ENCODE data around the gene MACROD2.

Gene MACROD2

GRCh38 chr20:14866841-14867514 is 871.7 kb downstream of the MACROD2 start:
- no peak for DNase-seq (ENCODE audit: low spot score)

DNA sequence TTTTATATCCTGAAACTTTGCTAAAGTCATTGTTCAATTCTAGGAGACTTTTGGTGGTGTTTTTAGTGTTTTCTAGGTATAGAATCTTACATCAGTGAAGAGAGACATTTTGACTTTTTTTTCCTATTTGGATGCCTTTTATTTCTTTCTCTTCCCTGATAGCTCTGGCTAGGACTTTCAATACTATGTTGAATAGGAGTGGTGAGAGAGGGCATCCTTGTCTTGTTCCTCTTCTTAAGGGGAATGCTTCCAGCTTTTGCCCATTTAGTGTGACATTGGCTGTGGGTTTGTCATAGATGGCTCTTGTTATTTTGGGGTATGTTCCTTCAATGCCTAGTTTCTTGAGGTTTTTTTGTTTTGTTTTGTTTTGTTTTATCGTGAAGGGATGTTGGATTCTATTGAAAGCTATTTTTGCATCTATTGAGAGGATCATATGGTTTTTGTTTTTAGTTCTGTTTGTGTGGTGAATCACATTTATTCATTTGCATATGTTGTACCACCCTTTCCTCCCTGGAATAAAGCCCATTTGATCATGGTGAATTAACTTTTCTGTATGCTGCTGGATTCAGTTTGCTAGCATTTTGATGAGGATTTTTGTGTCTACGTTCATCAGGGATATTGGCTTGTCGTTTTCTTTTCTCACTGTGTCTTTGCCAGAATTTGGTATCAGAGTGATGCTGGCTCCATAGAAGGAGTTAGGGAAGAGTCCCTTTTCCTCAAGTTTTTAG is 882.1 kb downstream of the MACROD2 start:
- DNase-seq (ENCODE audit: low spot score), result no peak

DNA sequence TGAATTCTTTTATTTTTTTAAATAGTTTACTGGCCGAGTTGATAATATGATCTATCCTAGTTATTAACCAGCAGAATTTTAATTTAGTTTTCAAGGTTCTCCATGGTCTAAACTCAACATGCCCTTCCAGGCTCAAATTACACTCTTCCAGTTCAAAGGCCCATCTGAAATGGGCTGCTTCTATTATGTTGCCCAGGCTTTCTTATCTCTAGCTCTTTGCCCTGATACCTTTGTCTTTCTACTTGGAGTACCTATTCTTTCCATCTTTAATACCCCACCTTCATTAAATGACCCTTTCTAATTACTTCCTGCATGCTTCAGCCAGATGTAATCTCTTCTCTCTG is 883.3 kb downstream of the MACROD2 start:
- DNase-seq (ENCODE audit: low spot score), result no peak

GRCh38 chr20:14879020-14879697 is 883.8 kb downstream of the MACROD2 start:
- DNase-seq (ENCODE audit: low spot score), result no peak

- no peak for DNase-seq (ENCODE audit: low spot score)
Measured at GRCh38 chr20:14879839-14880238, 884.5 kb downstream of the MACROD2 start.

DNA sequence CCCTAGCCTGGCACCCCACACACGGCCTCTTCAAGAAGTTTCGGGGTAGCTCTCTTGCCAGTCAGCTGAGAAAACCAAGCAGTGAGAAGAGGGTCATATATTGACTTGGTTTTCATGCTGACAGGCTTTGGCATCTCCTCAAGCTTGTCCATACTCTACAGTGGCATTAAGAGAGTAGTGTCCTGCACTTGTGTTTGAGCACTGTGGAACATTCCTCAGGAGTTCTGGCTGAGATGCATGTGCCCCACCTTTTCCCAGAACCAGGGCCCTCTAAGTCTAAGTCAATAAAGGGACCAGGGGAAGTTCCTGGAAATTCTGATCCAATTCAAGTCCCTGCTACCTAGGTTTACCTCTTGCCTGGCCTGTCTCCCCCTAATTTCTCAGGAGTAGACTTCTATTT is 886.2 kb downstream of the MACROD2 start:
- DNase-seq (ENCODE audit: low spot score), result no peak

DNA sequence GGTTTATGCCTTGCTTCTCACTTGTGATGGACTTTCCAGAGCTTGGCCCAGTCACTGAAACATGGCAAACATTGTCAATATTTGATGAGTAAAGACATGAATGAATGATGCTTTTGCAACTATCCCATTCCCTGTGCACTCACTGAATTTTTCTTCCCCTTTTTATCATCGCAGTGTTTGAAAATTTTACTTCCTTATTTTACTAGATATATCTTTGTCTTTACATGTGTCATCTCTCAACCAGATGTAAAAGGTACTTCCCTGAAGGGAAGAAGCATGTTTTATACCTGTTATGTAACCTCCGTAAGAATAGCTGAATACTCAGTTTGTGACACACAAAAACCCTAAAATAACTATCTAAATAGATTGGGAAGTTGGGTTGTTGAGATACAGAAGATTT is 886.8 kb downstream of the MACROD2 start:
- no peak for DNase-seq (ENCODE audit: low spot score)

- DNase-seq (ENCODE audit: low spot score), result no peak
Measured at GRCh38 chr20:14882846-14883245, 887.5 kb downstream of the MACROD2 start.

DNA sequence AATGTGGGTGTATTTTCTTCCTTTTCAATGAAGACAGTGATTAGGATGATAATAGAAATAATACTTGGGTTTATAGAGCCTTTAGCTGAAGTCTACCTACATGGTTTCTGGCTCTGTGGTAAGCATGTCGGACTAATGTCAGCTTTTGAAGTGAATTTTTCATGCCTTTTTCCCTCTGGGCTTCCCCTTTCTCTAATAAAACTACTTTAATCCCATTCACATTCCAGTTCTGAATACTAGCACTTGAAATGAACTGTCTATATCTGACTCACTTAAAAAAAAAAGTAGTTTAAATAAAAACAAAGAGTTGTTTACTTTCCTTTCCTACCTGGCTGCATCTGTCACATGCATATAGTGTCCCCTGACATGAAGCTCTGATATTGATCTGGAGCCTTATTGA is 888.0 kb downstream of the MACROD2 start:
- no peak for DNase-seq (ENCODE audit: low spot score)

- no peak for DNase-seq (ENCODE audit: low spot score)
Measured at GRCh38 chr20:14885661-14886060, 890.3 kb downstream of the MACROD2 start.

DNA sequence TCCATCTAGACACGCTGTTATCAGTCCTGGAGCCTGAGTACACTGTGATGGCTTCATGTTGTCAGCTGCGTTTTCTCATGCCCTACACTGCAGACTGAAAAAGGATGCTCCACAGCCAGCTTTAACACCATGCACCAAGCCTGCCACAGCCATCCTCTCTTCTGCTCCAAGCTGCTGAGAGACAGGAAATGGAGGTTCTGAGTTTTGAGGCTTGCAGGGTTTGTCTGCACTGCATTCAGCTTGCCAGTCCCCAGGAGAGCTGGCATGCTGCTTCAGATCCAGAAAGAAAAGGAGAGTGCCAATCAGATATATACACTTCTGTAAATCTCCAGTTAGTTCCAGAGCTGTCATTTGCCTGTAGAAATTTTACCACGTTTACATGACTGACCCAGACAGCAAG is 892.8 kb downstream of the MACROD2 start:
- no peak for DNase-seq (ENCODE audit: low spot score)

DNA sequence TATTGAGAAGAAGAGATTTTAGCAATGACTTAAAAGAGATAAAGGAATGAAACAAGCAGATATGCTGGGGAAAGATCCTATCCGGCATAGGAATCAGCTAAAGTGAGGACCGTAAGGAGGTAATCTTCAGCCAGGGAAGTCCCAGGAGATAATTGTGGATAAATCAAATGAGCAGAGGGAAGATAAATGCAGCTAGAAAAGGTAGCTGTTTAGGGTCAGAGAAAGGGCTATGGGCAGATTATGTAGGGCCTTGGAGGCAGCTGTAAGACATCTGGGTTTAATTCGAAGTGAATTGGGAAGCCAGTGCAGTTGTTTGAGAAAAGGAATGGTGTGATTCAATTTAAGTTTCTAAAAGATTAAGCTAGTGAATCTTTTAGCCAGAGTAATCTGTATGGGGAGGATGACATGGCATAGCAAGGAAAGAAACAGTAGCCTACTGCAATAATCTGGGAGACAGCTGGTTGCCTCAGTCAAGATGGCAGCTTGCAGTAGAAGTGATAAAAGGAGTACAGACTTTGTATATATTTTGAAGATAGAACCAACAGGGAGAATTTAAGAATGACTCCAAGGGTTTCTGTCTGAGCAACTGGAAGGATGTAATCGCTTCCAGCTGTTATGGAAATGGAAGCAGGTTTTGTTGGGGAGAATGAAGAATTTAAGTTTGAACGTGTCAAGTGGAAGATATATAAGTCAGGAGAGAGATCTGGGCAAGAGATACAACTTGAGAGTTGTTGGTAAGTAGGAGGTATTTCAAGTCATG is 894.4 kb downstream of the MACROD2 start:
- DNase-seq (ENCODE audit: low spot score), result no peak

DNA sequence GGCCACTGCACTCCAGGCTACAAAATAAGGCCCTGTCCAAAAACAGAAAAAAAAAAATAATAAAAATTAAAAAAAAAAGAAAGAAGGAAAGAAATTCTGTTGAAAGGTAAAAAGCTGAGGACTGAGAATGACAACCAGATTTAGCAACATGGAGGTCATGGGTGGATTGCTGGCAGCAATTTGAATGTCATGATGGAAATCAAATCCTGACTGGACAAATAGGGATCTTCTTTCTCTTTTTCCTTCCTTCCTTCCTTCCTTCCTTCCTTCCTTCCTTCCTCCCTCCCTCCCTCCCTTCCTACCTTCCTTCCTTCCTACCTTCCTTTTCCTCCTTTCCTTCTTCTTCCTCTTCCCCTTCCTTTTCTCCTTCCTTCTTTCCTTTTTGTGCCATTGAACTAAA is 895.4 kb downstream of the MACROD2 start:
- DNase-seq (ENCODE audit: low spot score), result no peak

GRCh38 chr20:14892782-14893181 is 897.5 kb downstream of the MACROD2 start:
- DNase-seq (ENCODE audit: low spot score), result no peak

DNA sequence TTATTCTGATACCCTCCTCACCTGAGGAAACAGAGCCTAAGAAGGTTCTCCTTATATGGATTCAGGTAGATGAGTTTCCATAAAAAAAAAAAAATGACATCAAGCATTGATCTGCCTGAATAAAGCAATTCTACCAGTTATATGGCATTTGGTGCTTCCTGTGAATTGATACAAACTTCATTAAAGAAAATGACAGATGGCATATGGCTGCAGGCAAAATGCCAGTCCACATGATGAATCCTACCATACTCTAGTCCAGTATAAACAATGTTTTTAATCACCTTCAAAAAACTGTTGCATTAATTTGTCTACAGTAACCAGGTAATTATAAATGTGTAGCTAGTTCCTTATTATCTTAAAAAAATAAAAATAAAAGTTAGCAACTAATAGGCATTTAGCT is 901.3 kb downstream of the MACROD2 start:
- DNase-seq (ENCODE audit: low spot score), result no peak

DNA sequence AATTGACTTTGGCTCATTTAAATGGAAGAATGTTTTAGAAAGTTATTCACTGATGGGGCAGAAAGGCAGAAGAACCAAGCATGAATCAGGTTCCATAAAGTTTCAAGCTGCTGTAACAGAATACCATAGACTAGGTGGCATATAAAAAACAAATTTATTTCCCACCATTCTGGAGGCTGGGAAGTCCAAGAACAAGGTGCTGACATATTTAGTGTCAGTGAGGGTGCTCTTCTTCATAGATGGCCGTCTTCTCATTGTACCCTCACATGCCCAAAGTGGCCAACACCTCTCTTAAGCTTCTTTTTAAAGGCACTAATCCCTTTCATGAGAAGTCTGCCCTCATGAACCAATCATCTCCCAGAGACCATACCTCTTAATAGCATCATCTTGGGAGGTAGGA is 902.3 kb downstream of the MACROD2 start:
- DNase-seq (ENCODE audit: low spot score), result no peak

- DNase-seq (ENCODE audit: low spot score), result no peak
Measured at GRCh38 chr20:14902432-14903089, 907.2 kb downstream of the MACROD2 start.

DNA sequence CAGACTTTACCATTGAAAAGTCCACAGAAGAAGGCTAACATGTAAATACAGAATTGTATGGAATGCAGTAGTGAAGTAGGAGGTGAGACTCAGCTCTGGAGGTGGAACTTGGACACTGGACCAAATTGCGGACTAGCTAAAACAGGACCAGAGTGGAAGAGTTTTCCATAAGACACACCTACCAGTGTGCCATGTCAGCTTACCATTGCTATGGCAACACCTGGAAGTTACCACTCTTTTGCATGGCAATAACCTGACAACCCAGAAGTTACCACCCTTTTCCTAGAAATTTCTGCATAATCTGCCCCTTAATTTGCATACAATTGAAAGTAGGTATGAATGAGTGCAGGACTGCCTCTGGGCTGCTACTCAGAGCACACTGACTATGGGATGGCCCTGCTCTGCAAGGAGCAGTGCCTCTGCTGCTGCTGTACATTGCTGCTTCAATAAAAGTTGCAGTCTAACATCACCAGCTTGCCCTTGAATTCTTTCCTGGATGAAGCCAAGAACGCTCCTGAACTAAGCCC is 911.7 kb downstream of the MACROD2 start:
- DNase-seq (ENCODE audit: low spot score), result no peak

DNA sequence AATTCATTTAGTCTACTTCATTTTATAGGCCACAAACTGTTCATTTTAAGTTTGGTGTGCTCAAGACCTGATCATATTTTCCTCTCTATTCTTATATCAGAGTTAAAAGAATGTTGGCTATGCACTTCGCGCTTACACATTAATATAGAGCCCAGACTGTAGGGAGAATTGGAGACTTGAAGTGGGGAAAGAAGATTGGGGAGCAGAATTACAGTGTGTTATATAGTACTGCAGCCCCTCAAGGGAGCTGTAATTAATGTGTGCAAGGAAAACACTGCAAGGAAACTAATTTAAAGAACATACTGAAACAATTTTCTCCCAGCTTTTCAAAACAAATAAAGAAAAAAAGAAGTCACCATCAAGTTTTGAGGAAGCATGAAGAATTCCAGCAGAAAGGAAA is 914.8 kb downstream of the MACROD2 start:
- DNase-seq (ENCODE audit: low spot score), result no peak

DNA sequence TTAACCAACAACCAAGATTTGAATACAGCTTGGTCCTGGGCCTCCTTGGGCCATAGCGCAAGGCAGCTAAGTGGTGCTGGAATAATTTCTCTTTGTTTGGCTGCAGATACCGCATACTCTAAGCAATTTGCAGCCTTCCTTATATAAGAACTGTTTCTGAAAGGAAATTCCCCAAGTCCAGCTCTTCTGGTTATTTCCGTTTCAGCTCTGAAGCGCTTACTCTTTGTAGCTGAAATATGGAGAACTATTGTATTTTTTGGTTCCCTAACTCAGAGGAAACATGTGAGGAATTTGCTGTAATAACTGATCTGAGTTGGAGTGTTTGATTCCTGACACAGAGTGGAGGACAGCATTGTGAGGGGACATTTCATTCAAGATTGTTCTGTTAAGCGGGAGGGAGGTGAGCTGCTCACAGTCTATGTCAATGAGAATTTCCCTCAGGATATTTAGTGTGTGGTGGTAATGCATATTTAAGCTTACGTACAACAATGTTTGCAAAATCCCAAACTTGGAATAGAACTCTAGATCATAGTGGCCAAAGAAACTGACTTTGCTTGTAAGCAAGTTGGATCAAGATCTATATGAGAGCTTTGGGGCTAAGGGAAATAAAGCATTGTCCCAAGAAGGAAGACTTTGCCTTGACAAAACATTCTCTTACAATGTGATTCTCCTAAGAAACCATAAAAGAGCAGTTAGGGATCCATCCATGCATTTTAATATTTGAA is 918.7 kb downstream of the MACROD2 start:
- DNase-seq (ENCODE audit: low spot score), result no peak

DNA sequence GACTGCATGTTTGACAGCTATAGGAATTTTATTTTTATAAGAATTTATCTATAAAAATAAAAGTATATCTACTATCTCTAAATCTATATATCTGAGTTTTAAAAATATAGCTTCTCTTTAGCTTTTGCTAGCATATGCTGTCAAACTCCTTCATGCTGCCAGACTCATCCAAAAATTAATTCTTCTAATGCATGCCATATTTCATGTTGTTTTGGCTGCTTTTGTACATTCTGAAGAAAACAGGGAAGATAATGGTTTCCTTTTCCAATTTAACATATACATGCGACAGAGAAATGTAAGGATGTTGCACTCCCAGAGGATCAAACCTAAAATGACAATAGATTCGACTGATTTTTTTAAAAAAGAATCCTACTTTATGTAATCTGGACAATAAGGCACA is 919.3 kb downstream of the MACROD2 start:
- no peak for DNase-seq (ENCODE audit: low spot score)
